CD14-positive monocyte (primary cell): Measurements from ENCODE around the gene RIPK1. TPM values are rescaled to one million over a fixed set of nuclear protein-coding genes. Genes with fewer than 3 reads are reported as not detected.

Experiments used
- DNase-seq, 3 donors: peaks; one replicate each; pipeline ENCODE4 v3.0.0-alpha.2; 2011 to 2022
- H2AFZ ChIP-seq: 2 replicates; pipeline ENCODE4 v1.6.0; 2012; ENCODE audit warnings: mild to moderate bottlenecking, low read depth, low read length, inconsistent platforms; ENCODE audit not compliant: insufficient read depth, poor library complexity, severe bottlenecking
- H3K27ac ChIP-seq, 2 donors: 1 replicate in 1 of 2; 2 replicates in 1 of 2; pipeline ENCODE4 v1.5.1; 2012 to 2013; ENCODE audit warnings: low read length in 2 of 2, control low read depth in 1 of 2, inconsistent platforms in 1 of 2, low read depth in 1 of 2, mild to moderate bottlenecking in 1 of 2
- H3K27me3 ChIP-seq, 2 donors: one replicate each; pipeline versions ENCODE4 v1.6.0 to v1.6.1; 2011 to 2013; ENCODE audit warnings: low read length in 2 of 2; ENCODE audit not compliant: control insufficient read depth in 2 of 2, insufficient read depth in 2 of 2
- H3K36me3 ChIP-seq, 2 donors: replicated peaks in 1 of 2; 1 replicate in 1 of 2; 2 replicates in 1 of 2; pipeline versions ENCODE4 v1.5.1 to v1.6.1; 2012 to 2013; ENCODE audit warnings: low read length in 2 of 2, control low read depth in 1 of 2, inconsistent platforms in 1 of 2, mild to moderate bottlenecking in 1 of 2; ENCODE audit not compliant: insufficient read depth in 2 of 2, control insufficient read depth in 1 of 2
- H3K4me1 ChIP-seq, 2 donors: 1 replicate in 1 of 2; 2 replicates in 1 of 2; pipeline versions ENCODE4 v1.5.1 to v1.6.1; 2012 to 2013; ENCODE audit warnings: low read length in 2 of 2, control low read depth in 1 of 2, inconsistent platforms in 1 of 2, mild to moderate bottlenecking in 1 of 2, moderate library complexity in 1 of 2; ENCODE audit not compliant: insufficient read depth in 2 of 2, control insufficient read depth in 1 of 2
- H3K4me2 ChIP-seq: replicated peaks from 2 replicates; pipeline ENCODE3; 2012; ENCODE audit warnings: low read length, moderate library complexity, mild to moderate bottlenecking; ENCODE audit not compliant: poor library complexity, severe bottlenecking; ENCODE audit errors: extremely low read depth
- H3K4me3 ChIP-seq, 3 experiments: fragments of 200-600 bp in 1 of 3; sonication (generic) in 1 of 3; replicated peaks in 1 of 3; 1 replicate in 2 of 3; 2 replicates in 1 of 3; pipeline ENCODE4 v1.5.1; 2011 to 2013; ENCODE audit warnings: low read length in 3 of 3, mild to moderate bottlenecking in 3 of 3, control low read depth in 2 of 3, low read depth in 2 of 3, inconsistent platforms in 1 of 3, moderate library complexity in 1 of 3
- H3K79me2 ChIP-seq: 2 replicates; pipeline ENCODE4 v1.6.0; 2012; ENCODE audit warnings: mild to moderate bottlenecking, control low read depth, inconsistent platforms, low read length, moderate library complexity; ENCODE audit not compliant: insufficient read depth
- H3K9ac ChIP-seq: 2 replicates; pipeline ENCODE4 v1.6.0; 2017; ENCODE audit warnings: low read length, mild to moderate bottlenecking; ENCODE audit not compliant: insufficient read depth, poor library complexity, severe bottlenecking
- H3K9me3 ChIP-seq, 2 donors: replicated peaks in 1 of 2; 1 replicate in 1 of 2; 2 replicates in 1 of 2; pipeline versions ENCODE4 v1.5.1 to v1.6.1; 2012 to 2013; ENCODE audit warnings: low read length in 2 of 2, control low read depth in 1 of 2; ENCODE audit not compliant: control insufficient read depth in 1 of 2, insufficient read depth in 1 of 2
- H4K20me1 ChIP-seq: 2 replicates; pipeline ENCODE4 v1.6.0; 2012; ENCODE audit warnings: mild to moderate bottlenecking, low read length, control low read depth, moderate library complexity; ENCODE audit not compliant: insufficient read depth
- H3K27ac Mint-ChIP-seq, 7 donors: one replicate each; pipeline ENCODE4 v1.8.0; 2020; ENCODE audit warnings: mild to moderate bottlenecking in 7 of 7, mixed read lengths in 7 of 7, moderate library complexity in 6 of 7, inconsistent platforms in 2 of 7
- H3K27me3 Mint-ChIP-seq, 3 donors: one replicate each; pipeline ENCODE4 v1.8.0; 2021 to 2022; ENCODE audit warnings: low read depth in 3 of 3, mild to moderate bottlenecking in 3 of 3, mixed read lengths in 3 of 3, moderate library complexity in 3 of 3, inconsistent platforms in 1 of 3
- H3K36me3 Mint-ChIP-seq, 2 donors: one replicate each; pipeline ENCODE4 v1.8.0; 2020; ENCODE audit warnings: mixed read lengths in 2 of 2, inconsistent platforms in 1 of 2, mild to moderate bottlenecking in 1 of 2
- H3K4me1 Mint-ChIP-seq: one replicate; pipeline ENCODE4 v1.8.0; 2020; ENCODE audit warnings: mild to moderate bottlenecking, mixed read lengths
- H3K4me3 Mint-ChIP-seq, 2 donors: one replicate each; pipeline ENCODE4 v1.8.0; 2020; ENCODE audit warnings: mild to moderate bottlenecking in 2 of 2, mixed read lengths in 2 of 2, moderate library complexity in 1 of 2
- H3K9me3 Mint-ChIP-seq, 7 donors: one replicate each; pipeline ENCODE4 v1.8.0; 2020 to 2022; ENCODE audit warnings: mixed read lengths in 7 of 7, mild to moderate bottlenecking in 6 of 7, moderate library complexity in 6 of 7, inconsistent platforms in 2 of 7
- WGBS: methylation state at CpG from one replicate; pipeline ENCODE4 v1.1.5; 2013; ENCODE audit warnings: missing lambda C conversion rate; ENCODE audit not compliant: insufficient coverage; 5-methylcytosine and 5-hydroxymethylcytosine counted together
- intact Hi-C, 2 donors: fragments of 100-400 bp; cut with micrococcal nuclease; formaldehyde crosslinking; loops; one replicate each; pipeline versions ENCODE4 v1.15.0 to v1.15.1; 2023
- polyA plus RNA-seq, 3 donors: library from polyadenylated mRNA; depleted of rRNA in 1 of 3; unstranded in 2 of 3; stranded (reverse) in 1 of 3; fragments of 300-500 nt in 2 of 3; fragments of >200 nt in 1 of 3; fragmentation: Illumina TruSeq in 2 of 3; gene quantifications; 1 replicate in 2 of 3; 2 replicates in 1 of 3; pipeline ENCODE4 v1.2.3, GENCODE V29; 2012 to 2021
- TF ChIP-seq, protein P1 (sequence below): fragments of 200-600 bp; IDR thresholded peaks from one replicate; pipeline ENCODE4 v1.8.0; 2022; ENCODE audit warnings: antibody characterized with exemption, mild to moderate bottlenecking

RIPK1 gene
- polyA plus RNA-seq, 3 donors: 6.0 to 9.6 (median 9.6) TPM

DNA sequence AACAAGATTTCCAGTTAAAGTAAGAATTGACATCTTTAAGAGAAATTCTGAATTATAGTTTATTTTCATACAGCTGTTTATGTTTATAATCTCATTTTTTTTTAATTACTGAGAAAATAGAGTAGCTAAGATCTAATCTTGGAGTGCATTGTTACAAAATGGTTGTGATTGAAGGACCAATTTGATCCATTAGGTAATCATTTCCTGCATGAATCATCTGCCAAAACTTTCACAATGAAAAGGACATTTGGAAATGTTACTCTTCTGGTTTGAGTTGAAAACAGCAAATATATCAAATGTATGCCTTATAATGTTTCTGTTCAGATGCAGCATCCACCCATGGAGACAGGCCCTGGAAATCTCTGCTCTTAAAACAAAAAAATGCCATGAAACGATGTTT lies 70.0 kb downstream of the RIPK1 start:
- no peak overlapping the region for H3K9ac ChIP-seq
- 57% methylated on average over 1 of the region's 1 CpG for WGBS
- Mint-ChIP-seq H3K27me3 (peaks cover 0 to 2% (median 0%) of the 10 kb centered on the region in 3 donors), H3K36me3 (peaks cover 9 to 11% of the 10 kb centered on the region in 2 donors), H3K27ac (peak overlapping the region; percentile 78 to 93 (median 90)), H3K9me3 (no peaks in the 10 kb centered on the region), H3K4me3 (peak overlapping the region in 1 of 2 donors; percentile 28), H3K4me1 (peaks cover 30% of the 10 kb centered on the region)
- TF ChIP-seq, protein P1, sequence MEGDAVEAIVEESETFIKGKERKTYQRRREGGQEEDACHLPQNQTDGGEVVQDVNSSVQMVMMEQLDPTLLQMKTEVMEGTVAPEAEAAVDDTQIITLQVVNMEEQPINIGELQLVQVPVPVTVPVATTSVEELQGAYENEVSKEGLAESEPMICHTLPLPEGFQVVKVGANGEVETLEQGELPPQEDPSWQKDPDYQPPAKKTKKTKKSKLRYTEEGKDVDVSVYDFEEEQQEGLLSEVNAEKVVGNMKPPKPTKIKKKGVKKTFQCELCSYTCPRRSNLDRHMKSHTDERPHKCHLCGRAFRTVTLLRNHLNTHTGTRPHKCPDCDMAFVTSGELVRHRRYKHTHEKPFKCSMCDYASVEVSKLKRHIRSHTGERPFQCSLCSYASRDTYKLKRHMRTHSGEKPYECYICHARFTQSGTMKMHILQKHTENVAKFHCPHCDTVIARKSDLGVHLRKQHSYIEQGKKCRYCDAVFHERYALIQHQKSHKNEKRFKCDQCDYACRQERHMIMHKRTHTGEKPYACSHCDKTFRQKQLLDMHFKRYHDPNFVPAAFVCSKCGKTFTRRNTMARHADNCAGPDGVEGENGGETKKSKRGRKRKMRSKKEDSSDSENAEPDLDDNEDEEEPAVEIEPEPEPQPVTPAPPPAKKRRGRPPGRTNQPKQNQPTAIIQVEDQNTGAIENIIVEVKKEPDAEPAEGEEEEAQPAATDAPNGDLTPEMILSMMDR: no peak
- peak overlapping the region; percentile 60 to 74 for H3K27ac ChIP-seq
- no peaks in the 10 kb centered on the region for H3K36me3 ChIP-seq
- peak overlapping the region; percentile 68 for H3K4me2 ChIP-seq
- DNase-seq: peak; percentile 42 to 66 (median 65)
- no peaks in the 10 kb centered on the region for H4K20me1 ChIP-seq
- H3K4me3 ChIP-seq: no peak overlapping the region
- no peaks in the 10 kb centered on the region for H3K27me3 ChIP-seq
- no peaks in the 10 kb centered on the region for H3K79me2 ChIP-seq
- intact Hi-C loops: no loop called here
- H3K4me1 ChIP-seq: peaks cover 26 to 33% of the 10 kb centered on the region in 2 donors
- H3K9me3 ChIP-seq: no peaks in the 10 kb centered on the region
- H2AFZ ChIP-seq: no peak overlapping the region

- Histone ChIP-seq H3K9ac (peak overlapping the region; percentile 10), H3K9me3 (no peaks in the 10 kb centered on the region), H3K79me2 (no peaks in the 10 kb centered on the region), H3K4me3 (peak overlapping the region in 2 of 3 experiments; percentile 21 to 60), H3K4me1 (peaks cover 26 to 33% of the 10 kb centered on the region in 2 donors), H2AFZ (peak overlapping the region; percentile 78), H3K27me3 (no peaks in the 10 kb centered on the region), H3K27ac (peak overlapping the region; percentile 60 to 74), H3K36me3 (no peaks in the 10 kb centered on the region), H3K4me2 (peak overlapping the region; percentile 68), H4K20me1 (no peaks in the 10 kb centered on the region)
- WGBS: 14% methylated on average over 7 of the region's 14 CpGs
- Mint-ChIP-seq H3K27ac (peak overlapping the region; percentile 78 to 93 (median 90)), H3K27me3 (peaks cover 0 to 2% (median 0%) of the 10 kb centered on the region in 3 donors), H3K4me3 (peak overlapping the region; percentile 74 to 85), H3K4me1 (peaks cover 30% of the 10 kb centered on the region), H3K9me3 (no peaks in the 10 kb centered on the region), H3K36me3 (peaks cover 9 to 13% of the 10 kb centered on the region in 2 donors)
- intact Hi-C loops: no loop called here
- TF ChIP-seq, protein P1: no peak
- peak; percentile 79 to 95 (median 85) for DNase-seq
These were observed 71.0 kb downstream of the RIPK1 start for GRCh38 chr6:3139090-3139903.
